Kidney (tissue), 14 donors: Measurements from ENCODE around the gene PCNX2. TPM values are rescaled to one million over a fixed set of nuclear protein-coding genes. Genes with fewer than 3 reads are reported as not detected.
A peak's percentile ranks its signal among the peaks of the same experiment; 100 is the strongest.

Experiments
- DNase-seq, 5 donors: peaks; one replicate each; pipeline ENCODE4 v3.0.0-alpha.2; 2013 to 2020
- FAIRE-seq: peaks from 2 replicates; lab custom pipeline; 2012; peaks lifted over from hg19 to GRCh38; lab: Jason Lieb, UNC
- H3K27ac ChIP-seq, 2 donors: one replicate each; pipeline ENCODE4 v1.7.0; 2013; ENCODE audit warnings: low read depth in 2 of 2, low read length in 2 of 2, inconsistent platforms in 1 of 2
- H3K27me3 ChIP-seq: one replicate; pipeline ENCODE4 v1.7.1; 2013; ENCODE audit warnings: low read length, inconsistent platforms; ENCODE audit not compliant: control insufficient read depth, insufficient read depth
- H3K36me3 ChIP-seq, 3 donors: one replicate each; pipeline versions ENCODE4 v1.7.0 to v1.7.1; 2013; ENCODE audit warnings: low read length in 3 of 3, control low read depth in 1 of 3, inconsistent platforms in 1 of 3; ENCODE audit not compliant: insufficient read depth in 3 of 3, control insufficient read depth in 2 of 3
- H3K4me1 ChIP-seq, 3 donors: one replicate each; pipeline versions ENCODE4 v1.7.0 to v1.7.1; 2013; ENCODE audit warnings: low read length in 3 of 3, inconsistent platforms in 1 of 3, low read depth in 1 of 3; ENCODE audit not compliant: control insufficient read depth in 2 of 3, insufficient read depth in 2 of 3
- H3K4me3 ChIP-seq, 3 donors: one replicate each; pipeline versions ENCODE4 v1.7.0 to v1.8.1; 2013; ENCODE audit warnings: low read length in 3 of 3, control low read depth in 1 of 3, inconsistent platforms in 1 of 3
- H3K9ac ChIP-seq, 3 donors: one replicate each; pipeline versions ENCODE4 v1.7.0 to v1.7.1; 2013; ENCODE audit warnings: low read length in 3 of 3, control low read depth in 1 of 3, inconsistent platforms in 1 of 3
- H3K9me3 ChIP-seq, 3 donors: one replicate each; pipeline versions ENCODE4 v1.7.0 to v1.7.1; 2013; ENCODE audit warnings: low read length in 3 of 3, control low read depth in 1 of 3, inconsistent platforms in 1 of 3; ENCODE audit not compliant: control insufficient read depth in 2 of 3, insufficient read depth in 1 of 3
- intact Hi-C: fragments of 100-400 bp; cut with DNase I; formaldehyde crosslinking; loops from one replicate; pipeline ENCODE4 v1.11.1; 2022
- polyA plus RNA-seq: library from polyadenylated mRNA; stranded (reverse); fragments of 350-450 nt; fragmentation: Illumina TruSeq; extraction: RNeasy Lipid Tissue Mini Kit (QIAGEN cat#74804); gene quantifications from one replicate; pipeline ENCODE4 v1.2.3, GENCODE V29; 2014; ENCODE audit warnings: low read depth, low replicate concordance; ENCODE audit not compliant: insufficient read depth
- total RNA-seq: library from RNA; stranded (reverse); fragmentation: NEBNext Ultra II Directional; extraction: Animal tissue kit (Norgen Biotek cat#: 25700); gene quantifications from one replicate; pipeline ENCODE4 v1.2.1, GENCODE V29; 2021
- TF ChIP-seq, protein P1 (sequence below): IDR thresholded peaks from 3 replicates; pipeline ENCODE4 v1.5.1; 2012; ENCODE audit warnings: mild to moderate bottlenecking, moderate library complexity, borderline replicate concordance; ENCODE audit not compliant: insufficient read depth; ENCODE audit errors: extremely low read depth
- donor health status: control.
- donor health status: control.
- donor health status: control.
- donor health status: control.
- donor health status: control.
- donor health status: DM: yes; HTN: yes; CAD: no.
- donor health status: Normal renal cell carcinoma (clear cell type).

The PCNX2 gene
- total and polyA plus RNA-seq, 2 donors from 2014 or later = 5.2 to 29.2 TPM

DNA sequence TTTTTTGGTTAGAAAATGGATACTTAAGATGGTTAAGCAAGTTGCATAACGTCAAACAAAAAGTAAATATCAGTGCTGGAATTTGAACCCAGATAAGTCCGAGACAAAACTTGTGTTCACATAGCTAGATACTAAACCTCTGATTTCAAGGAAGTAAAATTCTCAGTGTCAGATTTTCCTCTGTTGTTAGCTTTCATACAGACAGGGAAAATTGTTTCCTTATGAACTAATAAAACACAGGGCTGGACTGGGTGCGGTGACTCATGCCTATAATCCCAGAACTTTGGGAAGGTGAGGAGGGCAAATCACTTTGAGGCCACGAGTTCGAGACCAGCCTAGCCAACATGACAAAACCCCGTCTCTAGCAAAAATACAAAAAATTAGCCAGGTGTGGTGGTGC is 51.3 kb downstream of the PCNX2 start:
- no peak overlapping the region for H3K27ac ChIP-seq
- intact Hi-C loops = no loop called here

DNA sequence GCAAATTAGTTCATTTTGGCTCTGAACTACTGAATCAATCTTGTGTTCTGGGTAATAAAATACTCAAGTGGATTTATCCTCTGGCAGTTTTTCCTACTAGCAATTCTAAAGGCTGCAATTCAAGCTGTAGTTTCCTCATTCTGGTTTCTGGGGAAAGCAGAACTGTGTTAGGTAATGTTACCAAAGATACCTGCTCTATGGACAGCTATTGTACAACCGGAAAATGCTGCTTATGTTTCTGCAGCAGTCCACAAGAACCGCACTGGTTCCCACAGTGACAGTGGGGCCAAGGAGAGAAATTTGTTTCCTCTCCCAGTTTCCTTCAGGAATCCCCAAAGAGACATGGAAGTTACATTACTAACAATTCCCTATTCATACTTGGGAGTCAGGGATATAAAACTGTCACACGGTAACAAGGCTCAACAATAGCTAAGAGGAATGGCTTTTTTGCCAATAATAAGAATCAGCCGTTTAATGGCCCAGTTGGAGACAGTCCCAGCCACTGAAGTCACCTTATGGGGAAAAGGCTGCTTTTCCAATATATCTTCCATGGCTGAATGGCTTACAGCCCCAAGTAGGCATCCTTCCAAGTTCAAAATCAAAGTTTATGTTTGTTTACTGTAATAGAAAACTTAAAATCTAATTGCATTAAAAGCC is 52.6 kb downstream of the PCNX2 start:
- FAIRE-seq (no peak), DNase-seq (peak in 3 of 5 donors; percentile 10 to 76 (median 70))
- intact Hi-C loops = no loop called here
- Histone ChIP-seq H3K4me1 (peaks cover 0 to 7% (median 7%) of the 10 kb centered on the region in 3 donors), H3K4me3 (no peak overlapping the region), H3K27me3 (no peaks in the 10 kb centered on the region), H3K27ac (no peak overlapping the region), H3K9ac (no peak overlapping the region), H3K36me3 (no peaks in the 10 kb centered on the region), H3K9me3 (no peaks in the 10 kb centered on the region)
- TF ChIP-seq, protein P1, sequence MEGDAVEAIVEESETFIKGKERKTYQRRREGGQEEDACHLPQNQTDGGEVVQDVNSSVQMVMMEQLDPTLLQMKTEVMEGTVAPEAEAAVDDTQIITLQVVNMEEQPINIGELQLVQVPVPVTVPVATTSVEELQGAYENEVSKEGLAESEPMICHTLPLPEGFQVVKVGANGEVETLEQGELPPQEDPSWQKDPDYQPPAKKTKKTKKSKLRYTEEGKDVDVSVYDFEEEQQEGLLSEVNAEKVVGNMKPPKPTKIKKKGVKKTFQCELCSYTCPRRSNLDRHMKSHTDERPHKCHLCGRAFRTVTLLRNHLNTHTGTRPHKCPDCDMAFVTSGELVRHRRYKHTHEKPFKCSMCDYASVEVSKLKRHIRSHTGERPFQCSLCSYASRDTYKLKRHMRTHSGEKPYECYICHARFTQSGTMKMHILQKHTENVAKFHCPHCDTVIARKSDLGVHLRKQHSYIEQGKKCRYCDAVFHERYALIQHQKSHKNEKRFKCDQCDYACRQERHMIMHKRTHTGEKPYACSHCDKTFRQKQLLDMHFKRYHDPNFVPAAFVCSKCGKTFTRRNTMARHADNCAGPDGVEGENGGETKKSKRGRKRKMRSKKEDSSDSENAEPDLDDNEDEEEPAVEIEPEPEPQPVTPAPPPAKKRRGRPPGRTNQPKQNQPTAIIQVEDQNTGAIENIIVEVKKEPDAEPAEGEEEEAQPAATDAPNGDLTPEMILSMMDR = no peak

More for the DNA sequence above, 51.3 kb downstream of the PCNX2 start:
- FAIRE-seq = no peak
- Histone ChIP-seq H3K4me3 (no peak overlapping the region), H3K27me3 (no peaks in the 10 kb centered on the region), H3K36me3 (no peaks in the 10 kb centered on the region), H3K4me1 (peaks cover 0 to 7% (median 7%) of the 10 kb centered on the region in 3 donors), H3K9ac (no peak overlapping the region), H3K9me3 (no peaks in the 10 kb centered on the region)
- TF ChIP-seq, protein P1 = no peak
- no peak for DNase-seq

DNA sequence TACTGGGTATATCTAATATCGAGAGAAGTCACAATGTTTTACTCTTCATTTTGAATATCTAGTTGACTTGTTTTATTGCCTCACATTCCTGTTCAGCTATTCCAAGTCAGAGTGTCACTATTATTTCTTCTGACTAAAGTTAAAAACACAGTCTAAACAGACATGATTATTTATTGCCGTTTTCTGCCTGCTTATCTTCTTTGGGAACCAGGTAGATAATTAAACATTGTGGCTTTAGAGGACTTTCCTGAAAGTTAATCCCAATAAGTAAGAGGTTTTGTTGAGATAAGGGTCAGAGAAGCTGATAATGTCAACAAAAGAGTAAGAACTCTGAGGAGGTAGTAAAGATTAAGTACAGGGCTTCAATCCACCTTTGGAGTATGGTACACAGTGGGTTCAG is 53.8 kb downstream of the PCNX2 start:
- intact Hi-C loops = no loop called here
- no peak overlapping the region for H3K27ac ChIP-seq
- no peak for FAIRE-seq

More for the DNA sequence above, 53.8 kb downstream of the PCNX2 start:
- Histone ChIP-seq H3K4me3 (no peak overlapping the region), H3K4me1 (peaks cover 0 to 7% (median 7%) of the 10 kb centered on the region in 3 donors), H3K36me3 (no peaks in the 10 kb centered on the region), H3K9me3 (no peaks in the 10 kb centered on the region), H3K9ac (no peak overlapping the region), H3K27me3 (no peaks in the 10 kb centered on the region)
- TF ChIP-seq, protein P1 = no peak
- DNase-seq = peak in 1 of 5 donors; percentile 14
